Ovary (tissue), 3 donors: Measurements from ENCODE around the gene ANKMY1.

Experiments
- EP300 ChIP-seq: sonication (generic); formaldehyde crosslinking; IDR thresholded peaks from one replicate; pipeline ENCODE4 v1.6.1; 2017; ENCODE audit warnings: antibody characterized with exemption
- POLR2A ChIP-seq: fragments of 450-650 bp; IDR thresholded peaks from one replicate; pipeline ENCODE4 v1.6.1; 2017; ENCODE audit warnings: antibody characterized with exemption, mild to moderate bottlenecking, moderate library complexity
- TF ChIP-seq, protein P1 (sequence below), 3 donors: fragments of 450-650 bp in 2 of 3; fragments of 200-600 bp in 1 of 3; IDR thresholded peaks; one replicate each; pipeline versions ENCODE4 v1.5.1 to v1.8.0; 2016 to 2022; ENCODE audit warnings: antibody characterized with exemption in 3 of 3, mild to moderate bottlenecking in 1 of 3
- donor health status: DM: no; HTN: no; CAD: no.

DNA sequence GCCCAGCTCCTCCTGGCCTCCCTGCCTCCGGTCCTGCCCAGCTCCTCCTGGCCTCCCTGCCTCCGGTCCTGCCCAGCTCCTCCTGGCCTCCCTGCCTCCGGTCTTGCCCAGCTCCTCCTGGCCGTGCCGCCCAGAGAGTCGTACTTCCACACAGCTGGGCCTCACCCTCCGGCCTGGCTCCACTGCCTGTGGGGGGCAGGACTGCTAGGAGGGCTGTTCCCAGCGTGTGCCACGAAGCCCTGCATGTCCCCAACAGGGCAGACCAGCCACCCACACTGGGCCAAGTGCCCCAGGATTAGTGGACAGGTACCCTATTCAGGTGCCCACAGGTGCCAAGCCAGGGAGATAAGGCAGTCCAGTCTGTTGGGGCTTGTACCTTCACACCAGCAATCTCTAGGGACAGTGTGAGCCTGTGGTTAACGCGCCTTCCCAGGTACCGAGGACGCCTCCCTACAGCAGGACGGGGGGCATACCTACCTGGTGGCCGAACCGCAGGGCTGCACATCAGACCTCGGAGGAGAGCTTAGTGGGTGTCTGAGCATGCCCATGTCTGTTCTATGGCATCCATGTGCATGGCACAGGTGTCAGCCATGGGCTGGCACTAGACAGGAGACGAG, 117.0 kb downstream of the ANKMY1 start:
- TF ChIP-seq POLR2A (no peak), EP300 (no peak)
- TF ChIP-seq, protein P1, sequence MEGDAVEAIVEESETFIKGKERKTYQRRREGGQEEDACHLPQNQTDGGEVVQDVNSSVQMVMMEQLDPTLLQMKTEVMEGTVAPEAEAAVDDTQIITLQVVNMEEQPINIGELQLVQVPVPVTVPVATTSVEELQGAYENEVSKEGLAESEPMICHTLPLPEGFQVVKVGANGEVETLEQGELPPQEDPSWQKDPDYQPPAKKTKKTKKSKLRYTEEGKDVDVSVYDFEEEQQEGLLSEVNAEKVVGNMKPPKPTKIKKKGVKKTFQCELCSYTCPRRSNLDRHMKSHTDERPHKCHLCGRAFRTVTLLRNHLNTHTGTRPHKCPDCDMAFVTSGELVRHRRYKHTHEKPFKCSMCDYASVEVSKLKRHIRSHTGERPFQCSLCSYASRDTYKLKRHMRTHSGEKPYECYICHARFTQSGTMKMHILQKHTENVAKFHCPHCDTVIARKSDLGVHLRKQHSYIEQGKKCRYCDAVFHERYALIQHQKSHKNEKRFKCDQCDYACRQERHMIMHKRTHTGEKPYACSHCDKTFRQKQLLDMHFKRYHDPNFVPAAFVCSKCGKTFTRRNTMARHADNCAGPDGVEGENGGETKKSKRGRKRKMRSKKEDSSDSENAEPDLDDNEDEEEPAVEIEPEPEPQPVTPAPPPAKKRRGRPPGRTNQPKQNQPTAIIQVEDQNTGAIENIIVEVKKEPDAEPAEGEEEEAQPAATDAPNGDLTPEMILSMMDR (IDR thresholded peaks at IDR 0.05) = no peak
